Panc1 (cell line): ENCODE results near the gene PGD.

Experiments
- POLR2AphosphoS5 ChIP-seq: IDR thresholded peaks from 2 replicates; pipeline ENCODE4 v1.6.1; 2012; ENCODE audit warnings: mild to moderate bottlenecking, low read depth, low read length, moderate library complexity
- TF ChIP-seq, protein P1 (sequence below): fragments of 450-650 bp; IDR thresholded peaks from 2 replicates; pipeline ENCODE4 v1.5.1; 2017; ENCODE audit warnings: mild to moderate bottlenecking

GRCh38 chr1:10457875-10458274 lies 59.0 kb downstream of the PGD start:
- TF ChIP-seq, protein P1, sequence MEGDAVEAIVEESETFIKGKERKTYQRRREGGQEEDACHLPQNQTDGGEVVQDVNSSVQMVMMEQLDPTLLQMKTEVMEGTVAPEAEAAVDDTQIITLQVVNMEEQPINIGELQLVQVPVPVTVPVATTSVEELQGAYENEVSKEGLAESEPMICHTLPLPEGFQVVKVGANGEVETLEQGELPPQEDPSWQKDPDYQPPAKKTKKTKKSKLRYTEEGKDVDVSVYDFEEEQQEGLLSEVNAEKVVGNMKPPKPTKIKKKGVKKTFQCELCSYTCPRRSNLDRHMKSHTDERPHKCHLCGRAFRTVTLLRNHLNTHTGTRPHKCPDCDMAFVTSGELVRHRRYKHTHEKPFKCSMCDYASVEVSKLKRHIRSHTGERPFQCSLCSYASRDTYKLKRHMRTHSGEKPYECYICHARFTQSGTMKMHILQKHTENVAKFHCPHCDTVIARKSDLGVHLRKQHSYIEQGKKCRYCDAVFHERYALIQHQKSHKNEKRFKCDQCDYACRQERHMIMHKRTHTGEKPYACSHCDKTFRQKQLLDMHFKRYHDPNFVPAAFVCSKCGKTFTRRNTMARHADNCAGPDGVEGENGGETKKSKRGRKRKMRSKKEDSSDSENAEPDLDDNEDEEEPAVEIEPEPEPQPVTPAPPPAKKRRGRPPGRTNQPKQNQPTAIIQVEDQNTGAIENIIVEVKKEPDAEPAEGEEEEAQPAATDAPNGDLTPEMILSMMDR: no peak
- TF ChIP-seq POLR2AphosphoS5: 0 out of 2 replicates have a peak, but pooled peaks have one; percentile 39
